ENCODE measurements around the gene NLGN2.

DNA sequence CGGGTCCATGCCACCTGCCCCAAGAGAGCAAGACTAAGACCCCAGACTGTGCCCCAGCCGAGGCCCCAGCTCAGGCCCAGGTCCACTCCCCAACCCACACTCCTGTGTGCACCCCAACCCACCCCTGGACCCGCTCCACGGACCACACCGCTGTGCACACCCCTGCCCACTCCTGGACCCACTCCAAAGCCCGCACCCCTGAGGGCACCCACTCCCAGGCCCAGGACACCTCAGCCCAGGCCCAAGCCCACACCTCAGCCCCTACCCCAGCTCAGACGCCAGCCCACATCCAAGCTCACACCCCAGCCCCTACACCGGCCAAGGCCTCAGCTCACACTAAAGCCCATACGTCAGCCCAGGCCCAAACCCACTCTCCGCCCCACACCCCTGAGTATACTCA lies 22.1 kb downstream of the NLGN2 start:
- TF ChIP-seq, protein P1, sequence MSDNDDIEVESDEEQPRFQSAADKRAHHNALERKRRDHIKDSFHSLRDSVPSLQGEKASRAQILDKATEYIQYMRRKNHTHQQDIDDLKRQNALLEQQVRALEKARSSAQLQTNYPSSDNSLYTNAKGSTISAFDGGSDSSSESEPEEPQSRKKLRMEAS (IDR thresholded peaks at IDR 0.05) = no peak
- TF ChIP-seq FOXM1 (IDR thresholded peaks at IDR 0.05; ENCODE audit: borderline replicate concordance, low read depth) = no peak
- TF ChIP-seq CEBPB (IDR thresholded peaks at IDR 0.05) = no peak
- no peak for TF ChIP-seq ZBTB7A (IDR thresholded peaks at IDR 0.05; ENCODE audit: low read depth)
- no peak for TF ChIP-seq EP300 (IDR thresholded peaks at IDR 0.05; ENCODE audit: borderline replicate concordance)
- TF ChIP-seq TAF1 (IDR thresholded peaks at IDR 0.05; ENCODE audit: low read depth) = no peak
- TF ChIP-seq YY1 (IDR thresholded peaks at IDR 0.05; ENCODE audit: low read depth) = no peak
- no peak for TF ChIP-seq NFIC (IDR thresholded peaks at IDR 0.05)
- TF ChIP-seq, protein P2, sequence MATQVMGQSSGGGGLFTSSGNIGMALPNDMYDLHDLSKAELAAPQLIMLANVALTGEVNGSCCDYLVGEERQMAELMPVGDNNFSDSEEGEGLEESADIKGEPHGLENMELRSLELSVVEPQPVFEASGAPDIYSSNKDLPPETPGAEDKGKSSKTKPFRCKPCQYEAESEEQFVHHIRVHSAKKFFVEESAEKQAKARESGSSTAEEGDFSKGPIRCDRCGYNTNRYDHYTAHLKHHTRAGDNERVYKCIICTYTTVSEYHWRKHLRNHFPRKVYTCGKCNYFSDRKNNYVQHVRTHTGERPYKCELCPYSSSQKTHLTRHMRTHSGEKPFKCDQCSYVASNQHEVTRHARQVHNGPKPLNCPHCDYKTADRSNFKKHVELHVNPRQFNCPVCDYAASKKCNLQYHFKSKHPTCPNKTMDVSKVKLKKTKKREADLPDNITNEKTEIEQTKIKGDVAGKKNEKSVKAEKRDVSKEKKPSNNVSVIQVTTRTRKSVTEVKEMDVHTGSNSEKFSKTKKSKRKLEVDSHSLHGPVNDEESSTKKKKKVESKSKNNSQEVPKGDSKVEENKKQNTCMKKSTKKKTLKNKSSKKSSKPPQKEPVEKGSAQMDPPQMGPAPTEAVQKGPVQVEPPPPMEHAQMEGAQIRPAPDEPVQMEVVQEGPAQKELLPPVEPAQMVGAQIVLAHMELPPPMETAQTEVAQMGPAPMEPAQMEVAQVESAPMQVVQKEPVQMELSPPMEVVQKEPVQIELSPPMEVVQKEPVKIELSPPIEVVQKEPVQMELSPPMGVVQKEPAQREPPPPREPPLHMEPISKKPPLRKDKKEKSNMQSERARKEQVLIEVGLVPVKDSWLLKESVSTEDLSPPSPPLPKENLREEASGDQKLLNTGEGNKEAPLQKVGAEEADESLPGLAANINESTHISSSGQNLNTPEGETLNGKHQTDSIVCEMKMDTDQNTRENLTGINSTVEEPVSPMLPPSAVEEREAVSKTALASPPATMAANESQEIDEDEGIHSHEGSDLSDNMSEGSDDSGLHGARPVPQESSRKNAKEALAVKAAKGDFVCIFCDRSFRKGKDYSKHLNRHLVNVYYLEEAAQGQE (IDR thresholded peaks at IDR 0.05; ENCODE audit: low read depth) = no peak
